Measurements from ENCODE around the gene GJC2.

The GJC2 gene

DNA sequence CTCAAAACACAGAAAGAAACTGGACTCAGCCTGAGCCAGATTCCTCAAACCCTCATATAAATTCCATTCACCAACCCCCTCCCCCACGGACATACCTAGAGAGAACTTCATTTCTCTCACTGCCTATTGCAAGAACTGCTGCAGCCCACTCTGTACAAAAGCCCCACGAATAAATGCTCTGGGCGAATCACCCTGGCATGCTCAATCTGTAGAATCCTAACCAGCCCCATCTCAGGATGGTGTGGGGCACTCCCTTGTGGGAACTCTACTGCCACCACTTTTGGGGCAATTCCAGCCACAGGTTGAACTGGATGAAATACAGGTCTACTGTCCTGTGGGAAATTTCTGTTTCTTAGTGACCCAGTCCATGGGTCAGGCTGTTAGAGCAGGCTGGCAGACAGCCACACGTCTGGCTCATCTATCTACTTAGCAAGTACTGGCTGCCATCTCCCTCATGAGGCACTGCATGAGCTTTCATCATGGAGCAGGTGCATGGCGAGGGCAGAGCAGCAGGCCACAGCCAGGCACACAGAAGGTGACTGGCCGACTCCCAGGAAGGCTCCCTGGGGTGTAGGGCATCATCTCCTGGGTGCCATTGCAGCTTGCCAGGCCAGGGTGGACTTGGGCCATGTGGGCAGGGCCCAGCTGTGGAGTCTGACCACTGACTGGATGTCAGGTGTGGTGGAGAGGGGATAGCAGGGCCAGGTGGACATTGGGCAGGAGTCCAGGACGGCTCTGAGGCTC is 45.0 kb upstream of the GJC2 start:
- H3K4me3 ChIP-seq (ENCODE audit: low read length): no peak overlapping the region

DNA sequence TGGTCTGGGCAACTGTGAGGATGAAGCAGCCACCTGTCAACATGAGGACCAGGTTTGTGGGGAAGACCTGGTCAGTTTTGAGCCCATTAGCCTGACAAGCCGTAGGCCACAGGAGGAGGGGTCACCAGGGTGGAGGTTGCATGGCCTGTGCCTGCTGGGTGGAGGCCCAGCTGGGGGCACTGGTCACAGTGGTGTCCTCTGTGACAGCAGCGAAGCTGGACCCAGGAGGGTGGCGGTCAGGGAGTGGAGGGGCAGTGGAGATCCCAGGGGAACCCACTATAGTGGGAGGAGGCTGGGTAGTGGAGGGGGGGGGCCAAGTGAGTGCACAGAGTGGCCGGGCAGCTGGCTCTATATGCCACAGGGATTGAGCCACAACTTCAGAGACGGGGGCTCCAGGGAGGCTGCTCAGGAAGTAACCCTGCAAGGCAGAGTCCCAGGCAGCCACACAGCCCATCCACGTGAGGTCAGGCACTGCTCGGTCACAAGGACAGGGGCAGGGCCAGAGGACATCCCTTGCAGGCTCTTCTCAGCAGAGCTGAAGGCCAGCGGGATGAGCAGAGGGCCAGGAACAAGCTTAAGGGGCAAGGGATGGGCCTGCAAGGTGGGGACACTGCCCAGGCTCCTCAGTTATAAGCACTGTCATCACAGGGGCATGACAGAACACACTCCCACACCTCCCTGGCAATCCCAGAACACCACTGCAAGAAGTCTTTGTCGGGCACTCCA is 44.3 kb upstream of the GJC2 start:
- peaks cover 10% of the 10 kb centered on the region for H3K79me2 ChIP-seq (ENCODE audit: control insufficient read depth, insufficient read depth, low read length)
- no peak overlapping the region for H3K9ac ChIP-seq (ENCODE audit: low read length)
- no CpG with 5 or more reads among the region's 9 CpGs for WGBS (ENCODE audit: extremely low coverage, insufficient coverage, low lambda C conversion rate)
- H3K36me3 ChIP-seq (ENCODE audit: control insufficient read depth, insufficient read depth, low read length): no peaks in the 10 kb centered on the region
- no peak overlapping the region for H3K18ac ChIP-seq (ENCODE audit: low read length)
- H2BK5ac ChIP-seq (ENCODE audit: low read length): no peak overlapping the region
- no peak for DNase-seq
- H3K4me3 ChIP-seq (ENCODE audit: low read length): no peak overlapping the region
- peaks cover 11% of the 10 kb centered on the region for H3K79me1 ChIP-seq (ENCODE audit: low read length)
- no peak overlapping the region for H3K4me2 ChIP-seq (ENCODE audit: low read length)
- H3K27me3 ChIP-seq (ENCODE audit: insufficient read depth, low read length, poor library complexity): no peaks in the 10 kb centered on the region
- no peak overlapping the region for H3K56ac ChIP-seq (ENCODE audit: low read length)
- H3K4ac ChIP-seq (ENCODE audit: low read depth, low read length): no peak overlapping the region
- no peak overlapping the region for H3K23ac ChIP-seq (ENCODE audit: low read length)
- no peak overlapping the region for H2BK120ac ChIP-seq (ENCODE audit: low read depth, low read length)
- H4K8ac ChIP-seq (ENCODE audit: low read depth, low read length): no peak overlapping the region
- peaks cover 4% of the 10 kb centered on the region for H3K4me1 ChIP-seq (ENCODE audit: control insufficient read depth, low read depth, low read length)
- H2BK15ac ChIP-seq (replicated peaks; ENCODE audit: low read depth): no peak overlapping the region
- no peak overlapping the region for H4K5ac ChIP-seq (ENCODE audit: low read length)
- H3K27ac ChIP-seq (ENCODE audit: low read depth, low read length): no peak overlapping the region
- no peak overlapping the region for H2AK5ac ChIP-seq (ENCODE audit: low read length)

More for the DNA sequence above, 45.0 kb upstream of the GJC2 start:
- Histone ChIP-seq H3K4me2 (ENCODE audit: low read length) (no peak overlapping the region), H2AK5ac (ENCODE audit: low read length) (no peak overlapping the region), H3K36me3 (ENCODE audit: control insufficient read depth, insufficient read depth, low read length) (no peaks in the 10 kb centered on the region), H4K5ac (ENCODE audit: low read length) (no peak overlapping the region), H3K9ac (ENCODE audit: low read length) (no peak overlapping the region), H4K8ac (ENCODE audit: low read depth, low read length) (no peak overlapping the region), H3K27ac (ENCODE audit: low read depth, low read length) (no peak overlapping the region), H3K4ac (ENCODE audit: low read depth, low read length) (no peak overlapping the region), H3K79me1 (ENCODE audit: low read length) (peaks cover 11% of the 10 kb centered on the region), H3K79me2 (ENCODE audit: control insufficient read depth, insufficient read depth, low read length) (peaks cover 10% of the 10 kb centered on the region), H3K4me1 (ENCODE audit: control insufficient read depth, low read depth, low read length) (peaks cover 4% of the 10 kb centered on the region), H2BK5ac (ENCODE audit: low read length) (no peak overlapping the region), H3K18ac (ENCODE audit: low read length) (no peak overlapping the region), H2BK120ac (ENCODE audit: low read depth, low read length) (no peak overlapping the region), H2BK15ac (replicated peaks; ENCODE audit: low read depth) (no peak overlapping the region), H3K56ac (ENCODE audit: low read length) (no peak overlapping the region), H3K23ac (ENCODE audit: low read length) (no peak overlapping the region), H3K27me3 (ENCODE audit: insufficient read depth, low read length, poor library complexity) (no peaks in the 10 kb centered on the region)
- no peak for DNase-seq
- WGBS (ENCODE audit: extremely low coverage, insufficient coverage, low lambda C conversion rate): no CpG with 5 or more reads among the region's 7 CpGs

DNA sequence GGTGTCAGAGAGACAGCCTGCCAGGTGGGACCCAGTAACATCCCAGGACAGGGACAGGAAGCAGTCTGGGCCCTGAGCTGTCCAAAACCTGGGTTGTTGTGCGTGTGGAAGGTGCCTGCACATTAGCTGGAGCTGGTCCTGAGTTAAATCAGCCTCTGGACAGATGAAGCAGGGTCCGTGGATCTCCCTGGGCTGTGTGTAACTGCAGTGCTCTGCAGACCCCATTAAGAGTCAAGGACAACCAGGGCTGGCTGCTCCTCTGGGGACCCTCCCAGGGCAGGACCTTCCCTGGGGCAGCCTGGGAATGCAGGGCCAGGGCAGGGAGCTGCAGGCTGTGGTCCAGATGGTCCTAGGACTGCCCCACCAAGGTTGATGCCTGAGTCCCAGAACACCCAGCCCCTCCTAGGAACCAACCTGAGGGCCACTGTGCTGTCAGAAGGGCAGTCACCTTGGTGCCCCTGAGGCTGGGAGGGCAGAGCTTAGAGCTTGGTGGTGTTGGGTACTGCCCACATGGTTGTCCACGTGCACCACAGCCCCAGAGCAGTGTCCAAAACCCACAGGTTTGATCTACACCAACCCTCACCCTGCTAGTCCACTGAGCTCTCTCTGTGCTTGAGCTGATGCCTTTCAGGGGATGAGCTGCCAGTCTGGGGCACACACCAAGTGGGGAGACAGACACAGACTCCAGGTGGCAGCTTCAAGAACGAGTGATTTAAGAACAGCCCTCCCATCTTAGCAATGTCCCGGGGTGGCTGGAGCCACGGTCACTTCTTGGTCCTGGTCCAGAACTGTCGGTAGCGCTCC is 43.5 kb upstream of the GJC2 start:
- no CpG with 5 or more reads among the region's 8 CpGs for WGBS (ENCODE audit: extremely low coverage, insufficient coverage, low lambda C conversion rate)
- Histone ChIP-seq H3K4me3 (ENCODE audit: low read length) (no peak overlapping the region), H3K9ac (ENCODE audit: low read length) (no peak overlapping the region), H3K79me1 (ENCODE audit: low read length) (peaks cover 11% of the 10 kb centered on the region), H3K4ac (ENCODE audit: low read depth, low read length) (no peak overlapping the region), H4K8ac (ENCODE audit: low read depth, low read length) (no peak overlapping the region), H3K36me3 (ENCODE audit: control insufficient read depth, insufficient read depth, low read length) (no peaks in the 10 kb centered on the region), H3K18ac (ENCODE audit: low read length) (no peak overlapping the region), H3K79me2 (ENCODE audit: control insufficient read depth, insufficient read depth, low read length) (peaks cover 10% of the 10 kb centered on the region), H3K4me2 (ENCODE audit: low read length) (no peak overlapping the region), H2AK5ac (ENCODE audit: low read length) (no peak overlapping the region), H3K56ac (ENCODE audit: low read length) (no peak overlapping the region), H3K4me1 (ENCODE audit: control insufficient read depth, low read depth, low read length) (peaks cover 4% of the 10 kb centered on the region), H2BK15ac (replicated peaks; ENCODE audit: low read depth) (no peak overlapping the region), H2BK5ac (ENCODE audit: low read length) (no peak overlapping the region), H3K23ac (ENCODE audit: low read length) (no peak overlapping the region), H3K27ac (ENCODE audit: low read depth, low read length) (no peak overlapping the region), H3K27me3 (ENCODE audit: insufficient read depth, low read length, poor library complexity) (no peaks in the 10 kb centered on the region), H2BK120ac (ENCODE audit: low read depth, low read length) (no peak overlapping the region), H4K5ac (ENCODE audit: low read length) (no peak overlapping the region)
- no peak for DNase-seq

DNA sequence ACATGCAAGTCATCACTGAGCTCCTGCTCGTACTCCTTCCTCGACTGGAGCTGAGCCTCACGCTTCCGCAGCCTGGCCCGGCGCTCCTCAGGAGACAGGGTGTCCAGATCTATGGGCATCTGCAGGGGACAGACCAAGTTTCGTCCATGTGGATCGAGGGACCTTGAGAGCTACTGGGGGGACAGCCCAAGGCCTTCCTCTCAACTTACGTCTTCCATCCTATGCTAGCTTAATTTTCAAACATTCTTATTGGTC is 43.0 kb upstream of the GJC2 start:
- no peak overlapping the region for H2BK15ac ChIP-seq (replicated peaks; ENCODE audit: low read depth)
- H3K4ac ChIP-seq (ENCODE audit: low read depth, low read length): no peak overlapping the region
- no peak overlapping the region for H3K23ac ChIP-seq (ENCODE audit: low read length)
- H2AK5ac ChIP-seq (ENCODE audit: low read length): no peak overlapping the region
- H3K4me3 ChIP-seq (ENCODE audit: low read length): no peak overlapping the region
- no peak overlapping the region for H4K8ac ChIP-seq (ENCODE audit: low read depth, low read length)
- H2BK5ac ChIP-seq (ENCODE audit: low read length): no peak overlapping the region
- no peak overlapping the region for H4K5ac ChIP-seq (ENCODE audit: low read length)
- no peak overlapping the region for H3K9ac ChIP-seq (ENCODE audit: low read length)
- H3K36me3 ChIP-seq (ENCODE audit: control insufficient read depth, insufficient read depth, low read length): no peaks in the 10 kb centered on the region
- H3K18ac ChIP-seq (ENCODE audit: low read length): no peak overlapping the region
- H3K4me2 ChIP-seq (ENCODE audit: low read length): no peak overlapping the region
- H2BK120ac ChIP-seq (ENCODE audit: low read depth, low read length): no peak overlapping the region
- H3K79me1 ChIP-seq (ENCODE audit: low read length): peaks cover 11% of the 10 kb centered on the region
- no peak overlapping the region for H3K27ac ChIP-seq (ENCODE audit: low read depth, low read length)
- no peaks in the 10 kb centered on the region for H3K27me3 ChIP-seq (ENCODE audit: insufficient read depth, low read length, poor library complexity)
- no peak overlapping the region for H3K56ac ChIP-seq (ENCODE audit: low read length)
- H3K4me1 ChIP-seq (ENCODE audit: control insufficient read depth, low read depth, low read length): peaks cover 4% of the 10 kb centered on the region
- WGBS (ENCODE audit: extremely low coverage, insufficient coverage, low lambda C conversion rate): no CpG with 5 or more reads among the region's 9 CpGs
- no peak for DNase-seq
- H3K79me2 ChIP-seq (ENCODE audit: control insufficient read depth, insufficient read depth, low read length): peaks cover 10% of the 10 kb centered on the region

DNA sequence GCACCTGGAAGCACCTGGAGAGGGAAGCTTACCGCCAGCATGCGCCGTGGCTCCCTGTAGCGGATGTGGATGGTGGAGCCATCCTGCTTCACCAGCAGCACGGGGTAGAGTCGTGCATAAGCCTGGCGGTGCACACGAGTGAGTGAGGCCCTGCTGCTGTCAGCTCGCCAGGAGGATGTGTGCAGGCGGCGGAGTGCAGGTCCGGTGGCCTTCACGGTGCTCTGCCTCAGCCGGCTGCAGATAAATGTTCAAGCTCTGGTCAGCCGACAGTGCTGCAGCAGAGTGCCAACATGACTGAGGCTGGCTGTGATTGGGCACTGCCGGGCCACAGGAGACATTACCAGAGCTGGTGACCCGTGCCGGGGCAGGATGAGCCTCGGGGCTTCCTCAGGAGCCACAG is 42.1 kb upstream of the GJC2 start:
- no peak overlapping the region for H2BK5ac ChIP-seq (ENCODE audit: low read length)
- H3K56ac ChIP-seq (ENCODE audit: low read length): no peak overlapping the region
- peaks cover 10% of the 10 kb centered on the region for H3K79me2 ChIP-seq (ENCODE audit: control insufficient read depth, insufficient read depth, low read length)
- peaks cover 4% of the 10 kb centered on the region for H3K4me1 ChIP-seq (ENCODE audit: control insufficient read depth, low read depth, low read length)
- H3K27ac ChIP-seq (ENCODE audit: low read depth, low read length): no peak overlapping the region
- no peak overlapping the region for H2AK5ac ChIP-seq (ENCODE audit: low read length)
- no peak overlapping the region for H3K4me2 ChIP-seq (ENCODE audit: low read length)
- no peak overlapping the region for H3K23ac ChIP-seq (ENCODE audit: low read length)
- H2BK15ac ChIP-seq (replicated peaks; ENCODE audit: low read depth): no peak overlapping the region
- H3K18ac ChIP-seq (ENCODE audit: low read length): no peak overlapping the region
- H2BK120ac ChIP-seq (ENCODE audit: low read depth, low read length): no peak overlapping the region
- H3K27me3 ChIP-seq (ENCODE audit: insufficient read depth, low read length, poor library complexity): no peaks in the 10 kb centered on the region
- H3K36me3 ChIP-seq (ENCODE audit: control insufficient read depth, insufficient read depth, low read length): no peaks in the 10 kb centered on the region
- no peak for DNase-seq
- H4K5ac ChIP-seq (ENCODE audit: low read length): no peak overlapping the region
- H3K4me3 ChIP-seq (ENCODE audit: low read length): no peak overlapping the region
- no CpG with 5 or more reads among the region's 19 CpGs for WGBS (ENCODE audit: extremely low coverage, insufficient coverage, low lambda C conversion rate)
- H3K4ac ChIP-seq (ENCODE audit: low read depth, low read length): no peak overlapping the region
- peaks cover 10% of the 10 kb centered on the region for H3K79me1 ChIP-seq (ENCODE audit: low read length)
- H4K8ac ChIP-seq (ENCODE audit: low read depth, low read length): no peak overlapping the region
- no peak overlapping the region for H3K9ac ChIP-seq (ENCODE audit: low read length)

Data from mesendoderm (in vitro differentiated cells).